ENCODE measurements around the gene HSPD1.
"Not testable (repeated sequence)": the region's sequence is repeated elsewhere in the genome, so short reads cannot be mapped to it uniquely, and the experiment has no call there.

The HSPD1 gene

DNA sequence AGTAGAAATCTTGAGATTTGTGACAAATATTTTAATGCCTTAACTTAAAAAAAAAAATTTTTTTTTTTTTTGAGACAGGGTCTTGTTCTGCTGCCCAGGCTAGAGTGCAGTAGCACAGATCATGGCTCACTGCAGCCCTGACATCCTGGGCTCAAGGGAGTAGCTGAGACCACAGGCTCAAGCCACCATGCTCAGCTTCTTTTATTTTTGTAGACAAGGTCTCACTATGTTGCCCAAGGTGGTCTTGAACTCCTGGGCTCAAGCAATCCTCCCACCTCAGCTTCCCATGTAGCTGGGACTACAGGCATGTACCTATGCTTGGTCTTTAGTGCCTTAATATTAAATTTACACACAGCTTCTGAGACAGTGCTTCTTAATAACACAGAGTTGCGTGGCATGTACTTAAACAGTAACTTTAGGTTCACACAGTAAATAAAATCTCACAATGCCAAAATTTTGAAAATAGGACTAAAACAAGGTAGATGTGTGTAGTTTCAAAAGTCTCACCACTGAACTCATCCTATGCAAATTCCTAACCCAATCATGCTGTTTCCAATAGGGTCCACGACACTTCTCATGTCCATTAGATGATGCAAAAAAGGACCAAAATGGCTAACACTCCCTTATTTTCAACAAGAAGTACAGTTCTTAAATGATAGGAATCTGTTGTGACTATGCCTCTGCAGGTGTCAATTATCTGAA lies 4.1 kb downstream of the HSPD1 start:
- DNase-seq, result no peak

- no peak for DNase-seq
These were observed 12.3 kb downstream of the HSPD1 start for GRCh38 chr2:197487385-197487784.

GRCh38 chr2:197486175-197486574 lies 13.5 kb downstream of the HSPD1 start:
- DNase-seq, result no peak

DNA sequence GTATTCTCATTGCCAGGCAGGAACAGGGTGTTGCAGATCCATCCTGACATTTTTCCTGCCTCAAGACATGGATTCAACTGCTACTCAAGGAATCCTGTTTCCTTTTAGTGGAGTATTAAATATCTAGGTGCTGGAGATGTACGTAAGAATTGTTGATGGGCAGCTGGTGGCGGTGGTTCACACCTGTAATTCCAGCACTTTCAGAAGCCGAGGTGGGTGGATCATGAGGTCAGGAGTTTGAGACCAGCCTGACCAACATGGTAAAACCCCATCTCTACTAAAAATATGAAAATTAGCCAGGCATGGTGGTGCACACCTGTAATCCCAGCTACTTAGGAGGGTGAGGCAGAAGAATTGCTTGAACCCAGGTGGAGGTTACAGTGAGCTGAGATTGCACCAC lies 15.4 kb downstream of the HSPD1 start:
- DNase-seq, result not testable (repeated sequence)

GRCh38 chr2:197480165-197481036 lies 19.2 kb downstream of the HSPD1 start:
- no peak for DNase-seq

DNA sequence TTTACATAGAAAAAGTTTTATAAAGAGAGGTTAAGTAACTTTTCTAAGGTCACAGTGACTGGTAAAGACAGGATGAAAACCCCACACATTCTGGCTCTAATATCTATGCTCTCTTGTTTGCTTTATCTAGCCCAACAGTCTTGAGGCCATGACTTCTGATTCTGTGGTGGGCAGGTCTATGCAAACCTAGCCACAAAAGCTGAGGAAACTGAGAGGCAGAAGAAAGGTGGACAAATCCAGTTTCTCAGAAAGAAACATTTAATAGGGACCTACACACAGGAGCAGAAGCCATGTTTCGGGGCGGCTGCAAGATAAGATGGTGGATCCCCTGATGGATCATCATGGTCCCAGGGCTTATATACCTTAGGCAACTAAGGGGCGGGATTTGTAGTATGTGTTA lies 21.8 kb downstream of the HSPD1 start:
- DNase-seq, result no peak

GRCh38 chr2:197472166-197472565 lies 27.5 kb downstream of the HSPD1 start:
- DNase-seq, result no peak

DNA sequence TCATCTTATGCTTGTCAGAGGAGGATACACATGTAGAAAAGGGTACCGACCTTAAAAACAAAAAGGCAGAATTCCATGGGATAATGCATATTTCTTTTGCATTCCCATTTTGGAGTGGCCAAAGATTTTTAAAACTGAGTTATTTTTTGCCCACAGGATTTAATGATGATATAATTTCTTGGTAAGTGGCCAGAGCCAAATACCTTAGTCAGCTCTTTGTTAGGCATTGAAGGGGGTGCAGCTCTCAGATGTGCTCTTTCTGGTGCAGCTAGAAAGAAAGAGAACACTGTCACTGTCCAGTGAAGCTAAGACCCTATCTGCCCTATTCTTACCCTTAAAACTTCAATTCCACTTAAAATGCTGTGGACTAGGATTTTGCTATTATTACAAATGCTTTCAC lies 35.5 kb downstream of the HSPD1 start:
- no peak for DNase-seq

DNA sequence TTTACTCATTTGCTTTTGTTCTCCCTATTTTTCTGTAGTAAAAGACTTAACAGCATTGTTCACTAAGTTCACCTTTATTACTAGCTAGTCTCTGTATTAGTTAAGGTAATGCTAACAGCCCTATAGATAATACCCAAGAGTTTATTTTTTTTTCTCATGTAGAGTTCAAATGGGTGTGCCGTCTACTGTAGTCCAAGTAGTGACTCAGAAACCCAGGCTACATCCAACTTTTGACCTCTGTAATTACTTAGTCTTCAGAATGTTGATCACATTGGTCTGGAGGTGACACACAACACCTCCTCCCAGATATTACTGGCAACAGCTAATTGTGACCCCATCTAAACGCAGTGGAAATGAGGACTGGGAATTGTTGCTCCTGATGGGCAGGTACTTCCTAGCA lies 38.6 kb downstream of the HSPD1 start:
- no peak for DNase-seq

DNA sequence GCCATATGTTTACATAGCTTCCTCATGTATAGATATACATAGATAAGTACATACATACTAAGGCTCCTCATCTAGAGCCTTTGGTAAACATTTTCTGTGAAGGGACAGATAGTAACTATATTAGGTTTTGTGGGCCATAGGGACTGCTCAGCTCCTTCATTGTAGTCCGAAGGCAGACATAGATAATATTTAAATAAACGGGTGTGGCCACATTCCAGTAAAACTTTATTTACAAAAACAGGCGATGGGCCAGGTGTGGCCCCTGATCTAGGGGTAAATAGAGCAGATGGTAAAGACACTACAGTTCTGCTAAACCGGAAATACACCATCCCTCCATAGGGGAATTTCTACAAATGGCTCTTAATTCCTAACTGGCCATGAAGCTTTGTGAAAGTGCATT lies 39.0 kb downstream of the HSPD1 start:
- DNase-seq, result no peak

GRCh38 chr2:197455428-197455827 lies 44.2 kb downstream of the HSPD1 start:
- no peak for DNase-seq

- no peak for DNase-seq
These were observed 44.7 kb downstream of the HSPD1 start for GRCh38 chr2:197454923-197455322.

DNA sequence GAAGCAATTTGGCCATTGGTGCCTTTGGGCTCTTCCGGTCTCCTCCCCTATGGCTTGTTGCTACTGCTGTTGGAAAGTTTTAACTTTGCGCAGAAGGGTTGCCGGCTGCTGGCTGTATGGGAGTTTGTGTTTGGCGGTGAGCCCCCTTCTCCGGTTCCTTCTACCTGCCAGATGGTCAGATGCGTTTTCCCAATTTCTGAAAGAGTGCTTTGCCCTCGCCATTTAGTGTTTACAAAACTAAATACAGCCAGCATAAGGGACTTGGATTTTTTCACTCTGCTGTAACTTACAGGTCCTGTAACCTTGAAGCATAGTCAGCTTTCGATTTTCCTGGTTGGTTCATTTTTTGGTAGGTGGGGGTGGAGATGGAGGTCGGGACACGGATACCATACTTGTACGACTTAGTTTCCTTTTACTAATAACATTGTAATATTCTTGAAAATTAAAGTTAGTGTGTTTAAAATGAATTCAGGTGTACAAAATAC lies 45.7 kb downstream of the HSPD1 start:
- DNase-seq, result no peak

- peak; percentile 95 for DNase-seq
These were observed 46.3 kb downstream of the HSPD1 start, which contains the start of gene COQ10B for GRCh38 chr2:197453123-197453913. Gene COQ10B, plus strand, starts transcription at chr2:197453552. Its CDS starts 9 bp downstream, at chr2:197453561.

- no peak for DNase-seq
These were observed 46.9 kb downstream of the HSPD1 start for GRCh38 chr2:197452754-197453122.

DNA sequence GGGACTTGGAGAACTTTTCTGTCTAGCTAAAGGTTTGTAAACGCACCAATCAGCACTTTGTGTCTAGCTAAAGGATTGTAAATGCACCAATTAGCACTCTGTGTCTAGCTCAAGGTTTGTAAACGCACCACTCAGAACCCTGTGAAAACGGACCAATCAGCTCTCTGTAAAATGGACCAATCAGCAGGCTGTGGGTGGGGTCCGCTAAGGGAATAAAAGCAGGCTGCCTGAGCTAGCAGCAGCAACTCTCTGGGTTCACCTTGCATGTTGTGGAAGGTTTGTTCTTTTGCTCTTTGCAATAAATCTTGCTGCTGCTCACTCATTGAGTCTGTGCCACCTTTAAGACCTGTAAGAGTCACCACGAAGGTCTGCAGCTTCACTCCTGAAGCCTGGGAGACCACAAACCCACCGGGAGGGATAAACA lies 48.7 kb downstream of the HSPD1 start:
- DNase-seq, result not testable (repeated sequence)

DNA sequence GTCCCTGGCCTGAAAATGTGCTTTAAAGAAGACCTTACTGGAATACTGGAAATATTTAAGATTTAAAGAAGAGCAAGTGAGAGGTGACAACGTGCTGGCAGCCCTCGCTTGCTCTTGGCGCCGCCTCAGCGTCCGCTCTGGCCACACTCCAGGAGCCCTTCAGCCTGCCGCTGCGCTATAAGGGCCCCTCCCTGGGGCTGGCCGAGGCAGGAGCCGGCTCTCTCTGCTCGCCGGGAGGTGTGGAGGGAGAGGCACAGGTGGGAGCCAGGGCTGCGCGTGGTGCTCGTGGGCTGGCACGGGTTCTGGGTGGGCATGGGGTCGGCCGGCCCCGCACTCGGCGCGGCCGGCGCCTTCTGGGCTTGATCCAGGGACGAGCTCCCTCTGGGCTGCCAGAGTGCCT lies 49.2 kb downstream of the HSPD1 start:
- no peak for DNase-seq

DNA sequence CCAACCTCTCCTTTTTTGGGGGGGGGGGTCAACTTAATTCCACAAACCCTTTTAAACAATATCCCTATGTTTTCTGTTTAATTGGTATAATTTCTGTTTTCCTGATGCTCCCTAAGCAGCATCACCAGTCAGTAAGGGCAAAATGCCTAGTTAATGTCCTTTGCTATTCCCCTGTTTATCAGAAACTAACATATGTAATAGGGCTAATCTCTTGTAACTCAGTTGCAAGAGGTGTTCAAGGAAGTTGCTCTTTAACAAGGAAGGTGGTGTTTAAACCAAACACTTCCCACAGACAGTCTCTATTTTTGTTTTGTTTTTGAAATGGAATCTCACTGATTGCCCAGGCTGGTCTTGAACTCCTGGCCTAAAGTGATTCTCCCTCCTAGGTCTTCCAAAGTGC lies 52.8 kb downstream of the HSPD1 start:
- DNase-seq, result no peak

GRCh38 chr2:197445746-197446145 lies 53.9 kb downstream of the HSPD1 start:
- DNase-seq, result no peak

- no peak for DNase-seq
These were observed 56.8 kb downstream of the HSPD1 start for GRCh38 chr2:197442857-197443256.

DNA sequence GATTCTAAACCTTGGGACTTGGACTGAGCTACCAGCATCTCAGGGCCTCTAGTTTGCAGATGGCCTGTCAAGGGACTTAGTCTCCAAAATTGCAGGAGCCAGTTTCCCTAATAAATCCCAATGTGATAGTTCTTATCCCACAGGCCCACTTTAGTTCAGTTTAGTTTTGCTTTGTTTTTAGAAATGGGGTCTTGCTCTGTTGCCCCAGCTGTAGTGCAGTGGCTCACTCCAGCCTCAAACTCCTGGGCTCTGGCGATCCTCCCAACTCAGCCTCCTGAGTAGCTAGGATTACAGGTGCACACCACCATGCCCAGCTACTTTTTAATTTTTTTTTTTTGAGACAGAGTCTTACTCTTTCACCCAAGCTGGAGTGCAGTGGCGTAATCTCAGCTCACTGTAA lies 62.3 kb downstream of the HSPD1 start:
- DNase-seq, result no peak

Data from NCI-H2081 treated with DMSO at 0.1 percent for 48 hours (cell line).